Raji (cell line): ENCODE measurements around the gene ZNF559.

Experiments used
- POLR2A ChIP-seq: IDR thresholded peaks from 2 replicates; pipeline ENCODE4 v1.6.1; 2011; ENCODE audit warnings: low read depth, low read length, control low read depth; ENCODE audit not compliant: insufficient read depth

Gene ZNF559

GRCh38 chr19:9345005-9345404 is 21.0 kb downstream of the ZNF559 start:
- TF ChIP-seq POLR2A: no peak

GRCh38 chr19:9348253-9348652 is 24.3 kb downstream of the ZNF559 start:
- TF ChIP-seq POLR2A: no peak

GRCh38 chr19:9348671-9349070 is 24.7 kb downstream of the ZNF559 start:
- TF ChIP-seq POLR2A: no peak

- TF ChIP-seq POLR2A: no peak
Observed at GRCh38 chr19:9352505-9352904, 28.5 kb downstream of the ZNF559 start.

GRCh38 chr19:9353011-9353410 is 29.0 kb downstream of the ZNF559 start:
- TF ChIP-seq POLR2A: no peak

- no peak for TF ChIP-seq POLR2A
Observed at GRCh38 chr19:9354651-9355050, 30.7 kb downstream of the ZNF559 start.

GRCh38 chr19:9362905-9363304 is 38.9 kb downstream of the ZNF559 start, which contains the start of gene ZNF177:
ZNF177 (plus strand) TSS chr19:9363013; CDS start chr19:9378312, 15,299 bp downstream.
- no peak for TF ChIP-seq POLR2A

- no peak for TF ChIP-seq POLR2A
Observed at GRCh38 chr19:9370738-9371619, 47.0 kb downstream of the ZNF559 start.

GRCh38 chr19:9381361-9381785 is 57.4 kb downstream of the ZNF559 start:
- TF ChIP-seq POLR2A: no peak
